Omental fat pad (tissue), 4 donors: ENCODE data around the gene C1orf141. TPM values are rescaled to one million over a fixed set of nuclear protein-coding genes. Genes with fewer than 3 reads are reported as not detected.
"Not testable (repeated sequence)": the region's sequence is repeated elsewhere in the genome, so short reads cannot be mapped to it uniquely, and the experiment has no call there.

Source experiments
- ATAC-seq: fragments of 150-250 bp; one replicate; pipeline ENCODE4 v1.9.1; 2016; ENCODE audit warnings: mild to moderate bottlenecking, moderate library complexity; ENCODE audit not compliant: low FRiP score
- DNase-seq: peaks from one replicate; pipeline ENCODE4 v3.0.0-alpha.2; 2019; ENCODE audit warnings: low spot score
- CTCF ChIP-seq, 3 donors: fragments of 450-650 bp; IDR thresholded peaks; one replicate each; pipeline ENCODE4 v1.5.1; 2016 to 2017; ENCODE audit warnings: antibody characterized with exemption in 3 of 3, mild to moderate bottlenecking in 3 of 3, moderate library complexity in 2 of 3
- total RNA-seq, 4 donors: library from RNA; depleted of rRNA; stranded (reverse); fragments of >200 nt; gene quantifications; one replicate each; pipeline ENCODE4 v1.1.0, GENCODE V29; 2016

Gene C1orf141
- total RNA-seq, 4 donors from 2014 or later, result not detected

- no peak for TF ChIP-seq CTCF (IDR thresholded peaks at IDR 0.05)
- ATAC-seq, result no peak
- no peak for DNase-seq
Observed at GRCh38 chr1:67077593-67077992, 57.2 kb downstream of the C1orf141 start.

- no peak for DNase-seq
- TF ChIP-seq CTCF (IDR thresholded peaks at IDR 0.05), result no peak
- ATAC-seq, result no peak
Observed at GRCh38 chr1:67072749-67073148, 62.0 kb downstream of the C1orf141 start.

GRCh38 chr1:67067655-67068054 is 67.1 kb downstream of the C1orf141 start:
- ATAC-seq, DNase-seq: not testable (repeated sequence)

- TF ChIP-seq CTCF (IDR thresholded peaks at IDR 0.05), result no peak
- ATAC-seq (no peak), DNase-seq (no peak)
Observed at GRCh38 chr1:67062412-67062811, 72.4 kb downstream of the C1orf141 start.

- ATAC-seq, result no peak
- no peak for DNase-seq
- no peak for TF ChIP-seq CTCF (IDR thresholded peaks at IDR 0.05)
Observed at GRCh38 chr1:67061266-67061665, 73.5 kb downstream of the C1orf141 start.

GRCh38 chr1:67060811-67061218 is 74.0 kb downstream of the C1orf141 start:
- TF ChIP-seq CTCF (IDR thresholded peaks at IDR 0.05), result no peak
- ATAC-seq, result no peak
- DNase-seq, result no peak

GRCh38 chr1:67059346-67059745 is 75.4 kb downstream of the C1orf141 start:
- no peak for TF ChIP-seq CTCF (IDR thresholded peaks at IDR 0.05)
- DNase-seq (no peak), ATAC-seq (no peak)

GRCh38 chr1:67058761-67059160 is 76.0 kb downstream of the C1orf141 start:
- DNase-seq, result no peak
- no peak for TF ChIP-seq CTCF (IDR thresholded peaks at IDR 0.05)
- ATAC-seq, result no peak
